Left ventricle myocardium inferior (tissue), 1 donor: Measurements from ENCODE around the gene CUL9. TPM values are rescaled to one million over a fixed set of nuclear protein-coding genes. Genes with fewer than 3 reads are reported as not detected.
A peak's percentile ranks its signal among the peaks of the same experiment; 100 is the strongest.

Experiments used
- DNase-seq: peaks from one replicate; pipeline ENCODE4 v3.0.0-alpha.2; 2020
- H3K27ac ChIP-seq: fragments of 200-600 bp; replicated peaks from 2 replicates; pipeline ENCODE4 v1.8.0; 2021
- H3K27me3 ChIP-seq: fragments of 200-600 bp; 2 replicates; pipeline ENCODE4 v1.8.0; 2021; ENCODE audit warnings: low read depth
- H3K36me3 ChIP-seq: fragments of 200-600 bp; 2 replicates; pipeline ENCODE4 v1.8.0; 2021
- H3K4me1 ChIP-seq: fragments of 200-600 bp; 2 replicates; pipeline ENCODE4 v1.8.0; 2021
- H3K4me3 ChIP-seq: fragments of 200-600 bp; 2 replicates; pipeline ENCODE4 v1.8.0; 2021; ENCODE audit warnings: mild to moderate bottlenecking, moderate library complexity
- H3K9me3 ChIP-seq: fragments of 200-600 bp; replicated peaks from 2 replicates; pipeline ENCODE4 v1.8.0; 2021
- intact Hi-C: fragments of 100-400 bp; cut with micrococcal nuclease; formaldehyde crosslinking; loops from one replicate; pipeline ENCODE4 v1.11.0; 2022
- total RNA-seq: library from RNA; stranded (reverse); fragmentation: NEBNext Ultra II Directional; extraction: Animal tissue kit (Norgen Biotek cat#: 25700); gene quantifications from one replicate; pipeline ENCODE4 v1.2.1, GENCODE V29; 2021
- TF ChIP-seq, protein P1 (sequence below): fragments of 200-600 bp; IDR thresholded peaks from 2 replicates; pipeline ENCODE4 v1.8.0; 2021; ENCODE audit warnings: antibody characterized with exemption, mild to moderate bottlenecking, borderline replicate concordance
- donor health status: DM: no; HTN: yes; CAD: no; lungs with severe emphysema.

CUL9 gene
- total RNA-seq, 1 donor from 2014 or later: 14.7 TPM

DNA sequence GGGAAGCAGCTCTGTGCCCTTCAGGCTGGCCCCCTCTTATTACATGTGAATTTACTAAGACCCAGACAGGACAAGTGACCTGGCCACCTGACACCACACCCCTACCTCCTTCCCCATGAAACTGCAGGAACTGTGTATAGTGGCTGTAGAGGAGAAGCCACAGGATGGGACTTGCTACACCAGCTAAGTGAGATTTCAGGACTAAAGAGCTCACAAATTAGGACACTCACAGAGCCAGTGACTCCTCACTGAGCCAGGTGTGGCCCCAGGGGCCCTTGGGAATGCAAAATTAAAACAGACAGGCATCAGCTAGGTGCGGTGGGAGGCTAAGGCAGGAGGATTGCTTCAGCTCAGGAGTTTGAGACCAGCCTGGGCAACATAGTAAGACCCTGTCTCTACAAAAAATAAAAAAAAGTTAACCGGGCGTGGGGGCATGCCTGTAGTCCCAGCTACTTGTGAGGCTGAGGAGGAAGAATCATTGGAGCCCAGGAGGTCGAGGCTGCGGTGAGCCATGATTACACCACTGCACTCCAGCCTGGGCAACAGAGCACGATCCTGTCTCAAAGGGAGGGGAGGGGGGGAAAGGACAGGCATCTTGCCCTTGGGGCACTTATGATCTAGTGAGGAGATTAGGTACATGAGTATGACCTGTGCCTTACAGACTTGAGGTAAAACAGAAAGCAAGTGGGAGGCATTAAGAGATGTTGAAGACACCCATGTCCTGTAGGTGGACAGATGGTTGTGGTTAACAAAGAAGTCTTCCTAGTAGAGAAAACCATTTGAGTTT is 34.1 kb upstream of the CUL9 start:
- Histone ChIP-seq H3K27me3 (no peaks in the 10 kb centered on the region), H3K4me3 (no peak overlapping the region), H3K9me3 (no peaks in the 10 kb centered on the region), H3K4me1 (peaks cover 24% of the 10 kb centered on the region), H3K36me3 (no peaks in the 10 kb centered on the region), H3K27ac (peak overlapping the region; percentile 6)
- DNase-seq: no peak
- TF ChIP-seq, protein P1, sequence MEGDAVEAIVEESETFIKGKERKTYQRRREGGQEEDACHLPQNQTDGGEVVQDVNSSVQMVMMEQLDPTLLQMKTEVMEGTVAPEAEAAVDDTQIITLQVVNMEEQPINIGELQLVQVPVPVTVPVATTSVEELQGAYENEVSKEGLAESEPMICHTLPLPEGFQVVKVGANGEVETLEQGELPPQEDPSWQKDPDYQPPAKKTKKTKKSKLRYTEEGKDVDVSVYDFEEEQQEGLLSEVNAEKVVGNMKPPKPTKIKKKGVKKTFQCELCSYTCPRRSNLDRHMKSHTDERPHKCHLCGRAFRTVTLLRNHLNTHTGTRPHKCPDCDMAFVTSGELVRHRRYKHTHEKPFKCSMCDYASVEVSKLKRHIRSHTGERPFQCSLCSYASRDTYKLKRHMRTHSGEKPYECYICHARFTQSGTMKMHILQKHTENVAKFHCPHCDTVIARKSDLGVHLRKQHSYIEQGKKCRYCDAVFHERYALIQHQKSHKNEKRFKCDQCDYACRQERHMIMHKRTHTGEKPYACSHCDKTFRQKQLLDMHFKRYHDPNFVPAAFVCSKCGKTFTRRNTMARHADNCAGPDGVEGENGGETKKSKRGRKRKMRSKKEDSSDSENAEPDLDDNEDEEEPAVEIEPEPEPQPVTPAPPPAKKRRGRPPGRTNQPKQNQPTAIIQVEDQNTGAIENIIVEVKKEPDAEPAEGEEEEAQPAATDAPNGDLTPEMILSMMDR: no peak
- intact Hi-C loops: loop anchor here (10.0 kb wide), 1 partner anchor 243 kb away; no protein-coding TSS in a partner anchor

DNA sequence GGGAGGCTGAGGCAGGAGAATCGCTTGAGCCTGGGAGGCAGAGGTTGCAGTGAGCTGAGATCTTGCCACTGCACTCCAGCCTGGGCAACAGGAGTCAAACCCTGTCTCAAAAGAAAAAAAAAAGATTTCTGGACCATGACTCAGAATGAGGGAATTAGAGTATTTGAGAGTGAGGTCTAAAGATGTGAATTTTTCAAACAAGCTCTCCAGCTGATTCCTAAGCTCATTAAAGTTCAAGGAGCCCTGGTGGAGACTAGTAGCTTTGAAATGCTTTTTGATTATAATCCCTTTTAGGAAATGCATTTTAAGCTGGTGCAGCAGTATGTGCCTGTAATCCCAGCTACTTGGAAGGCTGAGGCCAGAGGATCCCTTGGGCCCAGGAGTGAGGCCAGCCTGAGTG is 32.7 kb upstream of the CUL9 start:
- Histone ChIP-seq H3K36me3 (no peaks in the 10 kb centered on the region), H3K27me3 (no peaks in the 10 kb centered on the region), H3K27ac (no peak overlapping the region), H3K4me1 (peaks cover 11% of the 10 kb centered on the region), H3K9me3 (no peaks in the 10 kb centered on the region), H3K4me3 (no peak overlapping the region)
- no peak for DNase-seq
- TF ChIP-seq, protein P1: no peak
- intact Hi-C loops: loop anchor here (10.0 kb wide), 1 partner anchor 244 kb away; no protein-coding TSS in a partner anchor

DNA sequence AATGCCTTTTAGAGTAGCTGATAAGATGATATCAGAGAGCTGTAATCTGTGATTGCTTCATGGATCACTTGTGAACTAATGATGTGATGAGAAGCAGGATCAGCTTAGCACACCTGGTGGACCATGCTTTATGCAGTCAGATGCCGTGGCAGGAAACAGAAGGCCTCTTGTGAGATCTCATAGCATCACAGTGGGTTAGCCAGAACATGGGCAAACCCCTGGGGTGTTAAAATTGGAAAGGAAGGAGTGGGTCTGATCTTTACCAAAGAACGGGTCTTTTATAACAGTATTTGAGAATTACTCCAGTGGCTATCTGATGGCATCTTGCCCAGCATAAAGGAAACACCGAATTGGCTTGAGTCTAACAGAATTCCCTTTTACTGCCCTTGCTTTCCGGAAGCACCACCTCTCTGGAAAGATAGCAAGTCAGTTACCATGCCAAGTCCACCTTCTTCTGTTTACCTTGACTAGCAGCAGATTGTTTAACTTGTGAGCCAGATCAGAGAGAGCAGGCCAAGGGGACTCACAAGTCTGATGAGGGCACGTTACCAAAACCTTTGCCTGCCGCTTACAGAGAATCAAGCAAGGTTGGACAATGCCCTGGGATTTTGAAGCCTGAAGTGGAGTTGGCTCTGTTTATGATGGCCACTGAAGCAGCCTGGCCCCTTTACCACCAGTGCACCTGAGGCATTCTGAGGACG is 31.8 kb upstream of the CUL9 start:
- H3K27ac ChIP-seq: no peak overlapping the region
- peaks cover 10% of the 10 kb centered on the region for H3K4me1 ChIP-seq
- no peak overlapping the region for H3K4me3 ChIP-seq
- TF ChIP-seq, protein P1: no peak
- intact Hi-C loops: no loop called here
- H3K36me3 ChIP-seq: no peaks in the 10 kb centered on the region
- DNase-seq: no peak
- H3K27me3 ChIP-seq: no peaks in the 10 kb centered on the region
- H3K9me3 ChIP-seq: no peaks in the 10 kb centered on the region

DNA sequence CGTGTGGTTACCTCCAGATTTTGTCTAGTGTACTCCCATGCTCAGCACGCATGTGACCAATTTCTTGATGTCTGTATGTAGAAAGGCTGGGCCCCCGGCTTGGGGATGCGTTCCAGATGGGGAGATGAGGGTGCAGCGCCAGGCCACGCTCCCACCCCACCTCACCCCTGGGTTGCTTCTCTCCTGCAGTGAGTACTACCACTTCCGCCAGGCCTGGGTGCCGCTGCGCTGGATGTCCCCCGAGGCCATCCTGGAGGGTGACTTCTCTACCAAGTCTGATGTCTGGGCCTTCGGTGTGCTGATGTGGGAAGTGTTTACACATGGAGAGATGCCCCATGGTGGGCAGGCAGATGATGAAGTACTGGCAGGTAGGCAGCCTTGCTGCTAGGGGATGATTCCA is 22.4 kb upstream of the CUL9 start:
- no peaks in the 10 kb centered on the region for H3K36me3 ChIP-seq
- no peaks in the 10 kb centered on the region for H3K27me3 ChIP-seq
- no peak overlapping the region for H3K4me3 ChIP-seq
- H3K27ac ChIP-seq: no peak overlapping the region
- no peak for DNase-seq
- no peaks in the 10 kb centered on the region for H3K4me1 ChIP-seq
- TF ChIP-seq, protein P1: no peak
- no peaks in the 10 kb centered on the region for H3K9me3 ChIP-seq
- intact Hi-C loops: no loop called here

DNA sequence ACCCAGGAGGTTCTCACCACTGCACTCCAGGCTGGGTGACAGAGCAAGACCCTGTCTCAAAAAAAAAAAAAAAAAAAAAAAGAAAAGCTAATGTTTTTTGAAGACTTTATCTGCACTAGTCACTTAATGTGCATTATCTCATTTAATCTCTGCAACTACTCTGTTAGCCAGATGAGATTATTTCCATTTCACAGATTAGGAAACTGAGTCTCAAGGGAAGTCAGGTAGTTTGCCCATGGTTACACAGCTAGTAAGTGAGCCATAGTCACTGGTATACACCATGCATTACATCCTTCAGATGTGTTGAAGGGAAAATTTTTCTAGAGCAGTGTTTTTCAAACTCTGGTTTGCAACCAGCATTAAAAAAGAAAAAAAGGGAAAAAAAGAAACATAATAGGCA is 18.1 kb upstream of the CUL9 start:
- intact Hi-C loops: no loop called here
- TF ChIP-seq, protein P1: no peak
- DNase-seq: no peak
- Histone ChIP-seq H3K36me3 (no peaks in the 10 kb centered on the region), H3K27me3 (no peaks in the 10 kb centered on the region), H3K9me3 (no peaks in the 10 kb centered on the region), H3K4me1 (no peaks in the 10 kb centered on the region), H3K4me3 (no peak overlapping the region), H3K27ac (no peak overlapping the region)
